ENCODE data around the gene IGSF8. TPM values are rescaled to one million over a fixed set of nuclear protein-coding genes. Genes with fewer than 3 reads are reported as not detected.
A peak's percentile ranks its signal among the peaks of the same experiment; 100 is the strongest.

Gene IGSF8
- total and polyA plus RNA-seq, 2 of the 8 experiments (the other 6 are each of a cell fraction or from before 2014, with no cell fraction given), result 69.6 to 132 TPM

GRCh38 chr1:160079448-160079847 is 19.0 kb downstream of the IGSF8 start:
- no peak overlapping the region for H3K14ac ChIP-seq (ENCODE audit: insufficient read length)
- H3K36me3 ChIP-seq (ENCODE audit: control insufficient read depth in 2 of 4, insufficient read depth in 4 of 4, low read length in 3 of 4), result peaks cover 0 to 2% (median 0%) of the 10 kb centered on the region in 4 experiments; a peak in 1 of 8 replicates
- peaks cover 0 to 5% (median 2%) of the 10 kb centered on the region in 4 experiments; a peak in 4 of 7 replicates for H3K4me1 ChIP-seq (replicated peaks in 1 of 4; ENCODE audit: control insufficient read depth in 3 of 4, insufficient read depth in 4 of 4, low read length in 3 of 4)
- no peak overlapping the region for H3K18ac ChIP-seq (ENCODE audit: extremely low read depth, low read length)
- no peak overlapping the region for H3K4me2 ChIP-seq (ENCODE audit: insufficient read depth in 1 of 2, low read depth in 2 of 2, low read length in 2 of 2)
- H4K5ac ChIP-seq (ENCODE audit: insufficient read length, low read depth, low read length), result no peak overlapping the region
- H2BK20ac ChIP-seq (ENCODE audit: low read length), result no peak overlapping the region
- H3K9me3 ChIP-seq (ENCODE audit: insufficient read depth in 2 of 2, low read depth in 1 of 2, low read length in 1 of 2), result peaks cover 0 to 2% of the 10 kb centered on the region in 2 experiments; a peak in 1 of 4 replicates
- TF ChIP-seq GTF2F1 (IDR thresholded peaks at IDR 0.05; ENCODE audit: borderline replicate concordance, low read depth, low read length) (no peak), TEAD4 (IDR thresholded peaks at IDR 0.05; ENCODE audit: low read depth, low read length) (0 out of 2 replicates have a peak, but pooled peaks have one; percentile 49)
- CTCF ChIA-PET (ENCODE audit: partially characterized antibody), result interaction anchor here (0.8 to 50.1 kb wide), 24 partner anchors 5 to 538 kb away, joined by 3 to 1874 read pairs (median 5); partner anchors contain the start of genes ATP1A4, CASQ1, IGSF8 and KCNJ10
- no peaks in the 10 kb centered on the region for H3K79me2 ChIP-seq (ENCODE audit: control insufficient read depth in 1 of 2, insufficient read depth in 2 of 2, low read length in 2 of 2)
- no peak overlapping the region for H2AFZ ChIP-seq (ENCODE audit: low read length)
- no peak overlapping the region for H3K4me3 ChIP-seq (ENCODE audit: extremely low read depth in 1 of 4, insufficient read depth in 2 of 4, low read depth in 3 of 4, low read length in 4 of 4)
- no peak overlapping the region for H3K27ac ChIP-seq (ENCODE audit: low read depth, low read length)
- no peak overlapping the region for H4K91ac ChIP-seq (replicated peaks; ENCODE audit: insufficient read length, low read length)
- DNase-seq (ENCODE audit: low read depth in 1 of 2, low spot score in 2 of 2), result no peak
- H2AK5ac ChIP-seq (ENCODE audit: low read depth, low read length), result no peak overlapping the region
- H3K23me2 ChIP-seq (ENCODE audit: low read depth, low read length), result no peaks in the 10 kb centered on the region; the same call in 1 of the 2 replicates
- no peak overlapping the region for H3K56ac ChIP-seq (replicated peaks; ENCODE audit: insufficient read length, low read depth, low read length)
- H2BK120ac ChIP-seq (replicated peaks; ENCODE audit: low read depth, low read length), result no peak overlapping the region
- H3K4ac ChIP-seq (replicated peaks; ENCODE audit: insufficient read length, low read depth, low read length), result no peak overlapping the region
- no peaks in the 10 kb centered on the region for H4K20me1 ChIP-seq (replicated peaks in 1 of 2; ENCODE audit: control insufficient read depth in 1 of 2, insufficient read depth in 2 of 2, low read length in 2 of 2)
- POLR2A ChIA-PET (ENCODE audit: partially characterized antibody), result interaction anchor here (1.0 to 1.8 kb wide), 7 partner anchors 11 to 139 kb away, joined by 3 to 8 read pairs (median 4); no protein-coding TSS in a partner anchor
- H3K9ac ChIP-seq (replicated peaks in 1 of 4; ENCODE audit: extremely low read depth in 1 of 4, low read depth in 3 of 4, low read length in 3 of 4), result no peak overlapping the region
- no peak overlapping the region for H3K23ac ChIP-seq (ENCODE audit: insufficient read length)
- FAIRE-seq, result no peak
- no peak overlapping the region for H2BK5ac ChIP-seq (ENCODE audit: low read depth, low read length)
- WGBS, 2 experiments (ENCODE audit: extremely low coverage in 1 of 2, insufficient coverage in 1 of 2, insufficient read length in 1 of 2, insufficient replicate concordance in 2 of 2, low coverage in 1 of 2, low lambda C conversion rate in 2 of 2, missing lambda C conversion rate in 1 of 2), result 80% methylated on average over 4 of the region's 4 CpGs; no CpG with 5 or more reads in 1 of the 2 experiments
- H3K79me1 ChIP-seq (ENCODE audit: low read depth, low read length), result no peaks in the 10 kb centered on the region
- H3K27me3 ChIP-seq (replicated peaks in 1 of 4; ENCODE audit: control insufficient read depth in 3 of 4, extremely low read depth in 1 of 4, insufficient read depth in 3 of 4, low read length in 3 of 4), result peaks cover 0 to 41% (median 25%) of the 10 kb centered on the region in 4 experiments; a peak in 6 of 7 replicates
- no peak overlapping the region for H4K8ac ChIP-seq (ENCODE audit: extremely low read depth, insufficient read depth, low read length)
- H2BK15ac ChIP-seq (ENCODE audit: low read length), result no peak overlapping the region
- H2BK12ac ChIP-seq (ENCODE audit: low read depth, low read length), result no peak overlapping the region

Measured in H1 (cell line).